GM18873 (cell line): ENCODE results near the gene RUSC1.

Experiments
- ATAC-seq: cut with Tn5 transposase; IDR thresholded peaks from one replicate; pipeline ENCODE4 v1.9.1; 2021; ENCODE audit warnings: mild to moderate bottlenecking, moderate library complexity, moderate number of reproducible peaks; ENCODE audit not compliant: unreplicated experiment, low FRiP score

Gene RUSC1

GRCh38 chr1:155294520-155295182 lies 26.0 kb upstream of the RUSC1 start:
- ATAC-seq, result no peak

- ATAC-seq, result no peak
Measured at GRCh38 chr1:155295183-155295941, 25.3 kb upstream of the RUSC1 start.

GRCh38 chr1:155295942-155296267 lies 24.8 kb upstream of the RUSC1 start:
- ATAC-seq, result no peak

DNA sequence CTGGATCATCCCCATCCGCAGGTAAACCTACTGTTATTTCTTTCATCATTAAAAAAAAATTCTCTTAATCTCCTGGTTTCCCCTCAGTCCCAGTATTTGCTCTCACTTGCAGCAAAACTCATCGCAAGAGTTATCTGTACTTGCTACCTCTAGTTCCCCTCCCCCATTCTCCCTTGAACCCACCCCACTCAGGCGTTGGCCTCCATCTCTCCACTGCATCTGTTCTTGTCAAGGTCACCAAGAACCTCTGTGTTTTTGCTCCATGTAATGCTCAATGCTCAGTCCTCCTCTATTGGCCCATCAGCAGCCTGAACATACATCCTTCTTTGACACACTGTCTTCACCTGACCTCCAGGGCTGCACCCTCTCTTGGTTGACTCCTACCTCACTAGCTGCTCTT lies 24.0 kb upstream of the RUSC1 start:
- no peak for ATAC-seq

- no peak for ATAC-seq
Measured at GRCh38 chr1:155297384-155297783, 23.3 kb upstream of the RUSC1 start.

DNA sequence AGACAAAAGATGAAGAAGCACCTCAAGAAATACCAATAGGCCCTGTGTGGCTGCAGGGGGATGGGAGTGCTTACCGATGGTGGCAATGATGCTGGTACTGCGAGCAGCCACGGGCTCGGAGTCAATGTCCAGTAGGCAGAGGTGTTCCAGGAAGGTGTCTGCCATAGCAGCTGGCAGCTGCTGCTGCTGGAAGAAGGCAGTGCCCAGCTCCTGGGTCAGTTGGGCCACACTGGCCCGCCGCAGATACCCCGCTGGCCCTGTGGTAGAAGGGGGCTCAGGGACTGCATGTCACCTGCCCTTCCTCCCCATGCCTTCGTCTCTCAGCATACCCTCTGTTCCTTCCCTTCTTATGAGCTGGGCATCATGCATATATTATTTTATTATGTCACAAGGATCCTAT lies 20.7 kb upstream of the RUSC1 start:
- no peak for ATAC-seq

DNA sequence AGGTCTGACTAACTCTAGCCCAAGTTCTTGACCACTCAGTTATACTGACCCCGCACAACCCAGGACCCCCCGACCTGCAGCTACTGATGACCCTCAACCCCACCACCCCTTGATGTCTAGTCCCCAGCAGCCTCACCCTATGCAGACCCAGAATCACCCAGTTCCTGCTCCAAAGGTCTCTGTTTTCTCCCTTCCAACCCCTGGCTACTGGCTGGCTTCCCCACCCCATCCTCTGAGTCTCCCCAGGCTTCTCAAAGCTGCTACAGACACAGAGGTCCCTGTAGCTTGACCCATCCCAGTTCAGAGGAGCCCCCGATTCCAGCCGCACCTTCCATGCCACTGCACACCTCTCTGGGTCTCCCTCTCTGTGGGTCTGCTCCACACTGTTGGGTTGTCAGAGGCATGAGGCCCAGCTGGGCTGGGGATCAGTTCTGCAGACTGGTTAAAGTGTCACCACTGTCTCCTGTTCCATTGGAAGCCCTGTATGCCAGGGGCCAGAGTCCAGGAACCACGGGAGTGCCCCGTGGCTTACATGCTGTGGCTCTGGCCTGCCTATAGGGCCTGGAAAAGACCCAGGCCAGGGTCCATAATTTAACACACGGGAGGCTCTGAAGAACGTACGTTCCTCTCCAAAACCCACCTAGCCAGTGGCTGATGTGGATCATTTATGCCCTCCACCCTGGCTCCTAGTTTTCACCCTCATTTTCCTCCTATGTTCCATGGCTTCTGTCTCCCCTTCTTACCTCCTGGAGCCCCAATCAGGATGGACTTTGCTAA lies 20.0 kb upstream of the RUSC1 start:
- ATAC-seq, result no peak

- no peak for ATAC-seq
Measured at GRCh38 chr1:155301342-155301841, 19.3 kb upstream of the RUSC1 start, which contains the start of gene PKLR. Gene PKLR (minus strand): TSS chr1:155301438. CDS start chr1:155301395, 43 bp downstream.

GRCh38 chr1:155304558-155305063 lies 16.1 kb upstream of the RUSC1 start:
- no peak for ATAC-seq

GRCh38 chr1:155305881-155306391 lies 14.8 kb upstream of the RUSC1 start:
- ATAC-seq, result no peak

DNA sequence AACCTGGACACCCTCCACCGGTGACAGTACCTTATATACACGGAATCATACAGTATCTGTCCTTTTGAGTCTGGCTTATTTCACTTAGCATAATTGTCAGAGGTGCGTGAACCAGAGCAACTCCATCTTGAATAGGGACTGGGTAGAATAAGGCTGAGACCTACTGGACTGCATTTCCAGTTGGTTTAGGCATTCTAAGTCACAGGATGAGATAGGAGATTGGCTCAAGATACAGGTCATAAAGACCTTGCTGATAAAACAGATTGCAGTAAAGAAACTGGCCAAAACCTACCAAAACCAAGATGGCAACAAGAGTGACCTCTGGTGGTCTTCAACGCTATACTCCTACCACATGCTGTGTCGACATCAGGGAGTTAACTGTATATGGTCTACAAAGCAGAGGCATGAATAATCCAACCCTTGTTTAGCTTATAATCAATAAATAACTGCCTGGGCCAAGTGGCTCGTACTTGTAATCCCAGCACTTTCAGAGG lies 13.4 kb upstream of the RUSC1 start:
- no peak for ATAC-seq

DNA sequence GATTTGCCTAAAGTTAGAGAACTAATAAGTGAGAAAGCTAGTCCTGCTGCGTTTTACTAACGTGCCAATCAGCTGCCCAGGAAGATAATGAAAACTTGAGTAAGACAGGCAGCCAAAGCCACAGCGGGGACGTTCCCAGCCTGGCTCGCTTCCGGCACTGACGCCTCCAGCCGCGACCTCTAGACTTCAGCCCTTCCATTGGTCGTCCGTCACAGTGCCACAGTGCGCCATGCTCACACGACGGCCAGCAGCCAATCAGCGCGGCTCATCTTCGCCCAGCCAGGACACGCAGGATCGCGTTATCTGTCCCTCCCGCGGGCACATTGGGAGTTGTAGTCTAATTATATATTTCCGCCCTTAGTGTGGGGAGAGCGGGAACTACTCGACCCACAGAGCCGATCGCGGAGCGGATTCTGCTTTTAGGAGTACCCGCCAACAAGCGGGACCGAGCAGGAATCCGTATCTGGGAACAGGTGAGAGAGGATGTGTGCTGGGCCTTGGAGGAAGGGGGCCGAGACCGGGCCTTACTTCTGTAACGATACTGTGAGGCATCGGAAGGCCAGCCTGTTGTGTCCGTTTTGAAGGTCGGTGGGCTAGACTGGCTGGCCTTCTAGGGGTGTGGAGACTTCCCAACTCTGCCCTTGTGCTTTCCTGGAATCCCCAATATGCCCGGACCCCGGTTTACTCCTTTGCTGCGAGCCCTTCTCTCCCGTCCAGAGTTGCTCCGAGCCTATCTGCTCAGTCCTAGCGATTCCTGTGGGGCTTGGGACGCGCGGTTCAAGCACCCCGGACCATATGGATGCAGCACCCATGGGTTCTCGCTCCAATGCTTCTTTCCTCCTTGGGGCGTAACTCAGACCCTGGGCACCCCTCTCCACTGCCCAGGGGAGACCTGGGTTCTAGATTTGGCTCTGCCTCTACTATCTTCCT lies 11.9 kb upstream of the RUSC1 start, which contains the start of gene FDPS:
TSS of gene FDPS (plus strand) at position 374 of the 930 bp plus-strand sequence. CDS start 924 bp downstream, outside the sequence.
- ATAC-seq, result peak; percentile 86

DNA sequence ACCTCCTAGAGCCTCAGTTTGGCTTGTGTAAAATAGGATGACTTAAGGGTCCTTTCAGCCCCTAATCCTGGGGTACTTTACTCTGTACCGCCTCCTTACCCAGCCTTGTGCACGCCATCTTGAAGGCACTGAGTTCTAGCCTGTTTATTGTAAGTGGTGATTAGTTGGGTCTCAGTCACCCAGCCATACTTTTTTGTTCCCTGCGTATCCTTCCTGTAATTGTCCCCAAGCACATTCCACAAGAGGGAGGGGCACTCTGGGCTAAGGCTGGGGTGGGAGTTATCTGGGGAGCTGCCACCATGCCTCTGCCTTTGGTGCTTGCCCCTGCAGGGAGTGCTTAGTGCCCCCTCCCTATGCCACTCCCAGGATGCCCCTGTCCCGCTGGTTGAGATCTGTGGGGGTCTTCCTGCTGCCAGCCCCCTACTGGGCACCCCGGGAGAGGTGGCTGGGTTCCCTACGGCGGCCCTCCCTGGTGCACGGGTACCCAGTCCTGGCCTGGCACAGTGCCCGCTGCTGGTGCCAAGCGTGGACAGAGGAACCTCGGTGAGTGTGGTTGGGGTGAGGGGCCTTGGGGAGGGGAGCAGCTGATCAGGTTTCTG lies 11.2 kb upstream of the RUSC1 start:
- ATAC-seq, result no peak

- no peak for ATAC-seq
Measured at GRCh38 chr1:155313261-155313660, 7.4 kb upstream of the RUSC1 start.

DNA sequence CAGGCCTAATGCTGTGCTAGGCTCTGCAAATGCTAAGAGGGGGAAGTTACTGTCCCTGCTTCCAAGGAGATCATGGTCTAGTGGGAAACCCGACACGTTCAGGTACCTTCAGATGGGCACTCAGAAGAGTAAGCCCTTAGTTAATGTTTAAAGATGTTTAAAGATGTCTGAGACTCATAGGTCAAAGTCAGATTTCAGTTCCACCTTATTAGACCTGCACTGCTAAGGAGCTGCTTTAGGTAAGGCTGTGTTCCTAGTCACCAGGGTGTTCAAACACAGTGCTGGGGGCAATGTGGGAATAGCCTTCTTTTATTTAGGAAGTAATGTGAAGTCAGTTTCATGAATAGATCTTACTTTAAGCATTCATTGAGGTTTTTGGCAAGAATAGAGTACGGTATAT lies 3.8 kb upstream of the RUSC1 start:
- no peak for ATAC-seq

GRCh38 chr1:155318082-155318481 lies 2.6 kb upstream of the RUSC1 start:
- ATAC-seq, result no peak

GRCh38 chr1:155319536-155319935 lies 1.2 kb upstream of the RUSC1 start:
- ATAC-seq, result no peak

DNA sequence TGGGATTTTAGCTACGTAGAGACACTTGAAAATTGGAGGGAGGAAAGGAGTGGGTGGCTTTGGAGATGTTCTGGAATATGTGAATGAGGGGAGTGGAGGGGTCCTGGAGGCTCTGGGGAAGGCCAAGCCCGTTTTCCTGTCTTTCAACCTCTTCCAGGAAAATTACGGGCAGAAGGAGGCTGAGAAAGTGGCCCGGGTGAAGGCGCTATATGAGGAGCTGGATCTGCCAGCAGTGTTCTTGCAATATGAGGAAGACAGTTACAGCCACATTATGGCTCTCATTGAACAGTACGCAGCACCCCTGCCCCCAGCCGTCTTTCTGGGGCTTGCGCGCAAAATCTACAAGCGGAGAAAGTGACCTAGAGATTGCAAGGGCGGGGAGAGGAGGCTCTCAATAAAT lies 442 bp upstream of the RUSC1 start:
- ATAC-seq, result no peak
